ENCODE measurements around the gene RUNX2.

DNA sequence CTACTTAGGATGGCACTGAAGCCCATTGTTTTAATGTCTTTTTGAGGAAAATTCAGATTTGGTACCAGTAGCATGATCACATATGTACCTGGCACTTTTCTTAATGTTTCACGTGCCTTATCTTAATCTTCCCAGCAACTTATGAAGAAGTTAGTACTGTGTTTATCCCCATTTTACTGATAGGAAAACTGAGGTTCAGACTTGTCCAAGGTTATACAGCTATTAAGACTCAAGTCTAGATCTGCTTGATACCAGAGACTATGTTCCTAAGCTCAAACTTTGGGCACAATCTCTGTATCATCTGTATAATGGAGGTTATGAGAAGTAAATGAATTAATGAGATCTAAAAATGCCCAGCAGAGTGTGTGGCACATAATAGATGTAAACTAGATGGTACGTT lies 229.3 kb downstream of the RUNX2 start:
- TF ChIP-seq, protein P1, sequence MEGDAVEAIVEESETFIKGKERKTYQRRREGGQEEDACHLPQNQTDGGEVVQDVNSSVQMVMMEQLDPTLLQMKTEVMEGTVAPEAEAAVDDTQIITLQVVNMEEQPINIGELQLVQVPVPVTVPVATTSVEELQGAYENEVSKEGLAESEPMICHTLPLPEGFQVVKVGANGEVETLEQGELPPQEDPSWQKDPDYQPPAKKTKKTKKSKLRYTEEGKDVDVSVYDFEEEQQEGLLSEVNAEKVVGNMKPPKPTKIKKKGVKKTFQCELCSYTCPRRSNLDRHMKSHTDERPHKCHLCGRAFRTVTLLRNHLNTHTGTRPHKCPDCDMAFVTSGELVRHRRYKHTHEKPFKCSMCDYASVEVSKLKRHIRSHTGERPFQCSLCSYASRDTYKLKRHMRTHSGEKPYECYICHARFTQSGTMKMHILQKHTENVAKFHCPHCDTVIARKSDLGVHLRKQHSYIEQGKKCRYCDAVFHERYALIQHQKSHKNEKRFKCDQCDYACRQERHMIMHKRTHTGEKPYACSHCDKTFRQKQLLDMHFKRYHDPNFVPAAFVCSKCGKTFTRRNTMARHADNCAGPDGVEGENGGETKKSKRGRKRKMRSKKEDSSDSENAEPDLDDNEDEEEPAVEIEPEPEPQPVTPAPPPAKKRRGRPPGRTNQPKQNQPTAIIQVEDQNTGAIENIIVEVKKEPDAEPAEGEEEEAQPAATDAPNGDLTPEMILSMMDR (IDR thresholded peaks at IDR 0.05) = no peak
- no peak for TF ChIP-seq POLR2A (IDR thresholded peaks at IDR 0.05)
- no peak for TF ChIP-seq POLR2AphosphoS5 (IDR thresholded peaks at IDR 0.05)

Measured in breast epithelium (tissue), 3 donors.